Esophagus muscularis mucosa (tissue), 4 donors: ENCODE data around the gene HSD11B2. TPM values are rescaled to one million over a fixed set of nuclear protein-coding genes. Genes with fewer than 3 reads are reported as not detected.

Source experiments
- DNase-seq: peaks from one replicate; pipeline ENCODE4 v3.0.0-alpha.2; 2017; ENCODE audit errors: extremely low spot score
- H3K27ac ChIP-seq, 4 donors: fragments of 200-600 bp; sonication (generic); replicated peaks in 1 of 4; 1 replicate in 3 of 4; 2 replicates in 1 of 4; pipeline ENCODE4 v1.5.1; 2016 to 2019; ENCODE audit warnings: mild to moderate bottlenecking in 1 of 4
- H3K27me3 ChIP-seq, 4 donors: fragments of 200-600 bp; sonication (generic); one replicate each; pipeline versions ENCODE4 v1.5.1 to v1.6.0; 2016 to 2019
- H3K36me3 ChIP-seq, 4 donors: fragments of 200-600 bp; sonication (generic); one replicate each; pipeline ENCODE4 v1.5.1; 2016 to 2019
- H3K4me1 ChIP-seq, 4 donors: fragments of 200-600 bp; sonication (generic); one replicate each; pipeline ENCODE4 v1.5.1; 2016 to 2019
- H3K4me3 ChIP-seq, 4 donors: fragments of 200-600 bp; sonication (generic); 1 replicate in 2 of 4; 2 replicates in 2 of 4; pipeline ENCODE4 v1.5.1; 2016 to 2019; ENCODE audit warnings: mild to moderate bottlenecking in 4 of 4, moderate library complexity in 1 of 4
- H3K9me3 ChIP-seq, 4 donors: fragments of 200-600 bp; sonication (generic); 1 replicate in 3 of 4; 2 replicates in 1 of 4; pipeline ENCODE4 v1.5.1; 2016 to 2019
- CTCF ChIP-seq, 3 experiments: fragments of 200-600 bp in 2 of 3; fragments of 450-650 bp in 1 of 3; sonication (generic) in 2 of 3; IDR thresholded peaks; one replicate each; pipeline ENCODE4 v1.5.1; 2017 to 2019; ENCODE audit warnings: antibody characterized with exemption in 3 of 3, mild to moderate bottlenecking in 2 of 3, moderate library complexity in 1 of 3
- EP300 ChIP-seq: sonication (generic); formaldehyde crosslinking; IDR thresholded peaks from one replicate; pipeline ENCODE4 v1.6.1; 2017; ENCODE audit warnings: antibody characterized with exemption
- POLR2A ChIP-seq: fragments of 450-650 bp; IDR thresholded peaks from one replicate; pipeline ENCODE4 v1.6.1; 2017; ENCODE audit warnings: antibody characterized with exemption, moderate library complexity, mild to moderate bottlenecking, low read depth
- POLR2AphosphoS5 ChIP-seq, 2 donors: sonication (generic); formaldehyde crosslinking; IDR thresholded peaks; one replicate each; pipeline ENCODE4 v1.6.1; 2017; ENCODE audit warnings: antibody characterized with exemption in 2 of 2
- WGBS: methylation state at CpG from one replicate; pipeline ENCODE4 v1.1.5; 2018; 5-methylcytosine and 5-hydroxymethylcytosine counted together
- intact Hi-C: fragments of 100-400 bp; cut with DNase I; formaldehyde crosslinking; loops from one replicate; pipeline ENCODE4 v1.15.1; 2023
- total RNA-seq, 4 donors: library from RNA; depleted of rRNA; stranded (reverse); fragments of >200 nt; gene quantifications; one replicate each; pipeline versions ENCODE4 v1.1.0 to v1.2.1, GENCODE V29; 2016

HSD11B2 gene
- total RNA-seq, 4 donors from 2014 or later = 0.42 to 2.2 (median 1.1) TPM; not detected in 1

DNA sequence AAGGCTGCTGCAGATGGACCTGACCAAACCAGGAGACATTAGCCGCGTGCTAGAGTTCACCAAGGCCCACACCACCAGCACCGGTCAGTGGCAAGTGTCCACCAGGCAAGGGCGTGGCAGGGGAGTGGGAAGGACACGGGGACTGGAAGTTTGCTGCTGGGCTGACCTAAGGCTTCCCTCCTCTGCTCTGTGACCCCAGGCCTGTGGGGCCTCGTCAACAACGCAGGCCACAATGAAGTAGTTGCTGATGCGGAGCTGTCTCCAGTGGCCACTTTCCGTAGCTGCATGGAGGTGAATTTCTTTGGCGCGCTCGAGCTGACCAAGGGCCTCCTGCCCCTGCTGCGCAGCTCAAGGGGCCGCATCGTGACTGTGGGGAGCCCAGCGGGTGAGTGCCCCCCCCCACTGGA, 4.8 kb downstream of the HSD11B2 start:
- intact Hi-C loops = no loop called here
- DNase-seq = no peak
- WGBS = 100% methylated on average over 7 of the region's 16 CpGs

DNA sequence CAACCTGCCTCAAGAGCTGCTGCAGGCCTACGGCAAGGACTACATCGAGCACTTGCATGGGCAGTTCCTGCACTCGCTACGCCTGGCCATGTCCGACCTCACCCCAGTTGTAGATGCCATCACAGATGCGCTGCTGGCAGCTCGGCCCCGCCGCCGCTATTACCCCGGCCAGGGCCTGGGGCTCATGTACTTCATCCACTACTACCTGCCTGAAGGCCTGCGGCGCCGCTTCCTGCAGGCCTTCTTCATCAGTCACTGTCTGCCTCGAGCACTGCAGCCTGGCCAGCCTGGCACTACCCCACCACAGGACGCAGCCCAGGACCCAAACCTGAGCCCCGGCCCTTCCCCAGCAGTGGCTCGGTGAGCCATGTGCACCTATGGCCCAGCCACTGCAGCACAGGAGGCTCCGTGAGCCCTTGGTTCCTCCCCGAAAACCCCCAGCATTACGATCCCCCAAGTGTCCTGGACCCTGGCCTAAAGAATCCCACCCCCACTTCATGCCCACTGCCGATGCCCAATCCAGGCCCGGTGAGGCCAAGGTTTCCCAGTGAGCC, 5.8 kb downstream of the HSD11B2 start:
- intact Hi-C loops = no loop called here

More for the DNA sequence above, 4.8 kb downstream of the HSD11B2 start:
- TF ChIP-seq POLR2AphosphoS5 (IDR thresholded peaks at IDR 0.05) (no peak), EP300 (no peak), CTCF (IDR thresholded peaks at IDR 0.05) (no peak), POLR2A (no peak)
- peaks cover 0 to under 1% (median 0%) of the 10 kb centered on the region in 4 donors for H3K27me3 ChIP-seq
- no peak overlapping the region for H3K4me3 ChIP-seq
- H3K36me3 ChIP-seq = peaks cover 18 to 57% (median 47%) of the 10 kb centered on the region in 4 donors
- H3K27ac ChIP-seq = no peak overlapping the region
- H3K4me1 ChIP-seq = peaks cover 4 to 22% (median 12%) of the 10 kb centered on the region in 4 donors
- H3K9me3 ChIP-seq = no peaks in the 10 kb centered on the region

GRCh38 chr16:67437513-67437912, 6.6 kb downstream of the HSD11B2 start:
- Histone ChIP-seq H3K36me3 (peaks cover 18 to 74% (median 54%) of the 10 kb centered on the region in 4 donors), H3K4me3 (no peak overlapping the region), H3K27me3 (no peaks in the 10 kb centered on the region), H3K9me3 (no peaks in the 10 kb centered on the region), H3K27ac (no peak overlapping the region), H3K4me1 (peaks cover 12 to 21% (median 12%) of the 10 kb centered on the region in 4 donors)
- intact Hi-C loops = no loop called here
- no peak for DNase-seq
- WGBS = 87% methylated on average over 3 of the region's 4 CpGs
- no peak for TF ChIP-seq POLR2A
- TF ChIP-seq POLR2AphosphoS5 (IDR thresholded peaks at IDR 0.05) = no peak
- no peak for TF ChIP-seq EP300
- no peak for TF ChIP-seq CTCF (IDR thresholded peaks at IDR 0.05)

More for the DNA sequence above, 5.8 kb downstream of the HSD11B2 start:
- H3K27me3 ChIP-seq = no peaks in the 10 kb centered on the region
- no peak overlapping the region for H3K4me3 ChIP-seq
- H3K27ac ChIP-seq = no peak overlapping the region
- 94% methylated on average over 14 of the region's 23 CpGs for WGBS
- H3K4me1 ChIP-seq = peaks cover 6 to 22% (median 10%) of the 10 kb centered on the region in 4 donors
- no peak for DNase-seq
- H3K9me3 ChIP-seq = no peaks in the 10 kb centered on the region
- no peak for TF ChIP-seq POLR2A
- TF ChIP-seq POLR2AphosphoS5 (IDR thresholded peaks at IDR 0.05) = no peak
- peaks cover 18 to 66% (median 50%) of the 10 kb centered on the region in 4 donors for H3K36me3 ChIP-seq

- intact Hi-C loops = no loop called here
- H3K27ac ChIP-seq = no peak overlapping the region
- DNase-seq = no peak
- H3K36me3 ChIP-seq = peaks cover 18 to 82% (median 57%) of the 10 kb centered on the region in 4 donors
- peaks cover 16 to 26% (median 20%) of the 10 kb centered on the region in 4 donors for H3K4me1 ChIP-seq
- TF ChIP-seq EP300 (no peak), CTCF (IDR thresholded peaks at IDR 0.05) (no peak), POLR2A (no peak), POLR2AphosphoS5 (IDR thresholded peaks at IDR 0.05) (no peak)
- no peak overlapping the region for H3K4me3 ChIP-seq
- 92% methylated on average over 20 of the region's 20 CpGs for WGBS
- H3K27me3 ChIP-seq = no peaks in the 10 kb centered on the region
- no peaks in the 10 kb centered on the region for H3K9me3 ChIP-seq
Observed at GRCh38 chr16:67438098-67438791, 7.3 kb downstream of the HSD11B2 start.

DNA sequence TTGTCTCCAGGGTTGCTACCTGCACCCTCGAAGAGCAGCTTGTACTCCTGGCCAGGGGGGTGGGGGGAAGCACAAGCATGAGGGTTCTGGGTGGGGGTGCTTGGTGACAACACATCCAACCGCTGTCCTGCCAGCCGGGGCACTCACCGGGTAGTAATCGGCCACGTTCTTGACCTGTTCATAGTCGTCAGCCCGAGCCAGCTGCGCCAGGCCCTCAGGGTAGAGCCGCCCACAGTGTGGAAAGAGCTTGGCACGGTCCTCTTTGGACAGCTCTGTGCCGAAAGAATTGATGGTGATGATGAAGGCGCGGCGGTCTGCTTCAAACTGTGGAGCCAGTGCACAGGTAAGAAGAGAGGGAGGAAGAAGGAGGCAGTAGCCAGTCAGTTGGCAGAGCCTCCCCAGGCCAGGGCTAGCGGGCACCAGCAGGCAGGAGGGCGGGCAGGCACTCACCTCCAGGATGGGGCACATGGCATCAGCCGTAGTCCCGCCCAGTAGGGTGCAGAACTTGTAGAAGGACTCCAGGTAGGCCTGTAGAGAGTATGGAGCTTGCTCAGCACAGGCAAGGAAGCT, 8.0 kb downstream of the HSD11B2 start:
- H3K36me3 ChIP-seq = peaks cover 18 to 88% (median 58%) of the 10 kb centered on the region in 4 donors

More for the DNA sequence above, 8.0 kb downstream of the HSD11B2 start:
- Histone ChIP-seq H3K4me1 (peaks cover 21 to 33% (median 26%) of the 10 kb centered on the region in 4 donors), H3K27me3 (no peaks in the 10 kb centered on the region), H3K4me3 (no peak overlapping the region), H3K27ac (no peak overlapping the region), H3K9me3 (no peaks in the 10 kb centered on the region)
- 95% methylated on average over 15 of the region's 19 CpGs for WGBS
- intact Hi-C loops = no loop called here
- DNase-seq = no peak
- TF ChIP-seq POLR2A (no peak), CTCF (IDR thresholded peaks at IDR 0.05) (no peak), POLR2AphosphoS5 (IDR thresholded peaks at IDR 0.05) (no peak), EP300 (no peak)
